Omental fat pad (tissue), 4 donors: Measurements from ENCODE around the gene ABCB9. TPM values are rescaled to one million over a fixed set of nuclear protein-coding genes. Genes with fewer than 3 reads are reported as not detected.

ENCODE experiments used
- ATAC-seq: fragments of 150-250 bp; one replicate; pipeline ENCODE4 v1.9.1; 2016; ENCODE audit warnings: mild to moderate bottlenecking, moderate library complexity; ENCODE audit not compliant: low FRiP score
- DNase-seq: peaks from one replicate; pipeline ENCODE4 v3.0.0-alpha.2; 2019; ENCODE audit warnings: low spot score
- CTCF ChIP-seq, 3 donors: fragments of 450-650 bp; IDR thresholded peaks; one replicate each; pipeline ENCODE4 v1.5.1; 2016 to 2017; ENCODE audit warnings: antibody characterized with exemption in 3 of 3, mild to moderate bottlenecking in 3 of 3, moderate library complexity in 2 of 3
- total RNA-seq, 4 donors: library from RNA; depleted of rRNA; stranded (reverse); fragments of >200 nt; gene quantifications; one replicate each; pipeline ENCODE4 v1.1.0, GENCODE V29; 2016

ABCB9 gene
- total RNA-seq, 4 donors from 2014 or later = 1.3 to 4.7 (median 2.7) TPM

- no peak for DNase-seq
- peak; percentile 14 for ATAC-seq
- no peak for TF ChIP-seq CTCF (IDR thresholded peaks at IDR 0.05)
These were observed 36.5 kb downstream of the ABCB9 start for GRCh38 chr12:122929812-122930211.

GRCh38 chr12:122929148-122929538 is 37.1 kb downstream of the ABCB9 start:
- no peak for TF ChIP-seq CTCF (IDR thresholded peaks at IDR 0.05)
- ATAC-seq (no peak), DNase-seq (no peak)

- DNase-seq (no peak), ATAC-seq (no peak)
- no peak for TF ChIP-seq CTCF (IDR thresholded peaks at IDR 0.05)
These were observed 37.7 kb downstream of the ABCB9 start for GRCh38 chr12:122928404-122929147.

- no peak for TF ChIP-seq CTCF (IDR thresholded peaks at IDR 0.05)
- DNase-seq (no peak), ATAC-seq (no peak)
These were observed 38.4 kb downstream of the ABCB9 start for GRCh38 chr12:122927756-122928403.

GRCh38 chr12:122921917-122922316 is 44.3 kb downstream of the ABCB9 start:
- DNase-seq = no peak
- no peak for ATAC-seq
- TF ChIP-seq CTCF (IDR thresholded peaks at IDR 0.05) = no peak

- TF ChIP-seq CTCF (IDR thresholded peaks at IDR 0.05) = no peak
- DNase-seq = no peak
- ATAC-seq = no peak
These were observed 45.6 kb downstream of the ABCB9 start for GRCh38 chr12:122920687-122921086.

GRCh38 chr12:122918827-122919226 is 47.4 kb downstream of the ABCB9 start:
- ATAC-seq = no peak

More at GRCh38 chr12:122918827-122919226, 47.4 kb downstream of the ABCB9 start:
- TF ChIP-seq CTCF (IDR thresholded peaks at IDR 0.05) = no peak
- no peak for DNase-seq
